ENCODE data around the gene PTPN11. TPM values are rescaled to one million over a fixed set of nuclear protein-coding genes. Genes with fewer than 3 reads are reported as not detected.

PTPN11 gene
- total RNA-seq, 4 donors from 2014 or later, result 29.0 to 82.0 (median 57.5) TPM

- H3K27me3 ChIP-seq, result no peaks in the 10 kb centered on the region
- intact Hi-C loops (cut with DNase I), result no loop called here
- no peak for DNase-seq
- WGBS, 2 donors, result 87 to 95% methylated on average over 1 of the region's 1 CpG
- no peaks in the 10 kb centered on the region for H3K9me3 ChIP-seq
- TF ChIP-seq CTCF (IDR thresholded peaks at IDR 0.05), result no peak
- no peak for TF ChIP-seq POLR2A (IDR thresholded peaks at IDR 0.05)
- no peak overlapping the region for H3K4me3 ChIP-seq
- peaks cover 3 to 98% (median 5%) of the 10 kb centered on the region in 3 donors for H3K36me3 ChIP-seq
- no peak overlapping the region for H3K27ac ChIP-seq
- H3K4me1 ChIP-seq, result no peaks in the 10 kb centered on the region
Measured at GRCh38 chr12:112498580-112498979, 79.8 kb downstream of the PTPN11 start.

GRCh38 chr12:112503512-112503911, 84.8 kb downstream of the PTPN11 start:
- no peak for DNase-seq
- Histone ChIP-seq H3K36me3 (peaks cover 4 to 99% (median 20%) of the 10 kb centered on the region in 3 donors), H3K27me3 (no peaks in the 10 kb centered on the region), H3K9me3 (no peaks in the 10 kb centered on the region), H3K4me1 (no peaks in the 10 kb centered on the region), H3K27ac (no peak overlapping the region), H3K4me3 (no peak overlapping the region)
- TF ChIP-seq POLR2A (IDR thresholded peaks at IDR 0.05) (no peak), CTCF (IDR thresholded peaks at IDR 0.05) (no peak)
- WGBS, 2 donors, result 60 to 70% methylated on average over 4 of the region's 4 CpGs
- intact Hi-C loops (cut with DNase I), result no loop called here

- Histone ChIP-seq H3K27me3 (no peaks in the 10 kb centered on the region), H3K9me3 (no peaks in the 10 kb centered on the region), H3K27ac (no peak overlapping the region), H3K4me3 (no peak overlapping the region), H3K4me1 (no peaks in the 10 kb centered on the region), H3K36me3 (peaks cover 4 to 91% (median 20%) of the 10 kb centered on the region in 3 donors)
- WGBS, 2 donors, result 93% methylated on average over 4 to 6 of the region's 6 CpGs
- no peak for DNase-seq
- TF ChIP-seq POLR2A (IDR thresholded peaks at IDR 0.05), result no peak
- peak in 1 of 6 experiments; percentile 9 for TF ChIP-seq CTCF (IDR thresholded peaks at IDR 0.05)
- intact Hi-C loops (cut with DNase I), result no loop called here
Measured at GRCh38 chr12:112506513-112507166, 87.9 kb downstream of the PTPN11 start.

GRCh38 chr12:112513471-112513870, 94.7 kb downstream of the PTPN11 start:
- Histone ChIP-seq H3K4me1 (no peaks in the 10 kb centered on the region), H3K36me3 (peaks cover 0 to 22% (median 0%) of the 10 kb centered on the region in 3 donors), H3K27ac (no peak overlapping the region), H3K4me3 (no peak overlapping the region), H3K27me3 (no peaks in the 10 kb centered on the region), H3K9me3 (no peaks in the 10 kb centered on the region)
- WGBS, 2 donors, result 71 to 87% methylated on average over 2 of the region's 2 CpGs
- TF ChIP-seq POLR2A (IDR thresholded peaks at IDR 0.05) (no peak), CTCF (IDR thresholded peaks at IDR 0.05) (no peak)
- no peak for DNase-seq
- intact Hi-C loops (cut with DNase I), result no loop called here

GRCh38 chr12:112514456-112514855, 95.7 kb downstream of the PTPN11 start:
- no peaks in the 10 kb centered on the region for H3K27me3 ChIP-seq
- peaks cover 0 to 17% (median 0%) of the 10 kb centered on the region in 3 donors for H3K36me3 ChIP-seq
- WGBS, 2 donors, result 95 to 96% methylated on average over 5 of the region's 5 CpGs
- no peak for DNase-seq
- H3K4me3 ChIP-seq, result no peak overlapping the region
- no peak for TF ChIP-seq POLR2A (IDR thresholded peaks at IDR 0.05)
- no peak for TF ChIP-seq CTCF (IDR thresholded peaks at IDR 0.05)
- H3K27ac ChIP-seq, result no peak overlapping the region
- intact Hi-C loops (cut with DNase I), result no loop called here
- no peaks in the 10 kb centered on the region for H3K4me1 ChIP-seq
- H3K9me3 ChIP-seq, result no peaks in the 10 kb centered on the region

Data from esophagus squamous epithelium (tissue), 5 donors.